Vagina (tissue), 2 donors: ENCODE data around the gene KRTAP4-9.
"Not testable (repeated sequence)": the region's sequence is repeated elsewhere in the genome, so short reads cannot be mapped to it uniquely, and the experiment has no call there.

Experiments used
- CTCF ChIP-seq, 3 experiments: fragments of 450-650 bp in 2 of 3; fragments of 200-600 bp in 1 of 3; sonication (generic) in 1 of 3; IDR thresholded peaks; one replicate each; pipeline ENCODE4 v1.5.1; 2017 to 2019; ENCODE audit warnings: antibody characterized with exemption in 3 of 3, mild to moderate bottlenecking in 2 of 3, moderate library complexity in 2 of 3
- POLR2A ChIP-seq, 2 donors: fragments of 450-650 bp; IDR thresholded peaks; one replicate each; pipeline ENCODE4 v1.6.1; 2017; ENCODE audit warnings: antibody characterized with exemption in 2 of 2, mild to moderate bottlenecking in 2 of 2, moderate library complexity in 2 of 2
- POLR2AphosphoS5 ChIP-seq, 2 donors: sonication (generic); formaldehyde crosslinking; IDR thresholded peaks; one replicate each; pipeline ENCODE4 v1.9.0; 2017; ENCODE audit warnings: antibody characterized with exemption in 2 of 2, mild to moderate bottlenecking in 2 of 2, low read depth in 1 of 2; ENCODE audit not compliant: insufficient read depth in 1 of 2

- not testable (repeated sequence) for TF ChIP-seq CTCF (IDR thresholded peaks at IDR 0.05); POLR2AphosphoS5 (IDR thresholded peaks at IDR 0.05; ENCODE audit: insufficient read depth in 1 of 2, low read depth in 1 of 2); POLR2A (IDR thresholded peaks at IDR 0.05)
Measured at GRCh38 chr17:41139865-41140264, 34.7 kb downstream of the KRTAP4-9 start.
